ENCODE data around the gene NTRK2.

DNA sequence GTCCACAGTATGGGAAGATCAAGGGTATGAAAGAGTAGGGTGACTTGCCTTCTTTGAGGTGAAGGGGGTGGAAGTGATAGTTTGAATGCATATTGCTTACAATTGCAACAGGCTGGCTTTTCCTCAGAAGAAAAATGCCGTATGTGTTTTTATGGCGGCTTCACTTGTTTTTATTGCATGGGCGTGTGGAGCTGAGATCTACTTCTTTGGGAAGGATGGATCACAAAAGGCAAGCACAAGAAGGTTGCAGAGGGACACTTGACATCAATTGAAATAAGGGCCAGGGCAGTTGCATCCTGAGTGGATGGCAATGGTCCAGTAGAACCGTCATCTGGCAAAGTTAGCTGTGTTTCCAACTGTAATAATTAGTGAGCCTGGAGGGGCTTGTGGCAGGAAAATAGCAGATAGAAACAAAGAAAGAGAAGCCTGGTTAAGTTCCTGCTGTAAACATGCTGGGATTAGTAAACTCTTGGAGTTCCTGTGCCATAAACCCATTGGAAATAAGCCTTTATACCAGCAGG lies 138.4 kb downstream of the NTRK2 start:
- TF ChIP-seq, protein P1, sequence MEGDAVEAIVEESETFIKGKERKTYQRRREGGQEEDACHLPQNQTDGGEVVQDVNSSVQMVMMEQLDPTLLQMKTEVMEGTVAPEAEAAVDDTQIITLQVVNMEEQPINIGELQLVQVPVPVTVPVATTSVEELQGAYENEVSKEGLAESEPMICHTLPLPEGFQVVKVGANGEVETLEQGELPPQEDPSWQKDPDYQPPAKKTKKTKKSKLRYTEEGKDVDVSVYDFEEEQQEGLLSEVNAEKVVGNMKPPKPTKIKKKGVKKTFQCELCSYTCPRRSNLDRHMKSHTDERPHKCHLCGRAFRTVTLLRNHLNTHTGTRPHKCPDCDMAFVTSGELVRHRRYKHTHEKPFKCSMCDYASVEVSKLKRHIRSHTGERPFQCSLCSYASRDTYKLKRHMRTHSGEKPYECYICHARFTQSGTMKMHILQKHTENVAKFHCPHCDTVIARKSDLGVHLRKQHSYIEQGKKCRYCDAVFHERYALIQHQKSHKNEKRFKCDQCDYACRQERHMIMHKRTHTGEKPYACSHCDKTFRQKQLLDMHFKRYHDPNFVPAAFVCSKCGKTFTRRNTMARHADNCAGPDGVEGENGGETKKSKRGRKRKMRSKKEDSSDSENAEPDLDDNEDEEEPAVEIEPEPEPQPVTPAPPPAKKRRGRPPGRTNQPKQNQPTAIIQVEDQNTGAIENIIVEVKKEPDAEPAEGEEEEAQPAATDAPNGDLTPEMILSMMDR (IDR thresholded peaks at IDR 0.05; ENCODE audit: low read length): no peak
- TF ChIP-seq EZH2 (IDR thresholded peaks at IDR 0.05; ENCODE audit: borderline replicate concordance, low read length): no peak
